HG02973 (cell line): ENCODE measurements around the gene ARL2BP.

Experiments used
- ATAC-seq: cut with Tn5 transposase; IDR thresholded peaks from one replicate; pipeline ENCODE4 v1.9.1; 2021; ENCODE audit warnings: moderate library complexity; ENCODE audit not compliant: unreplicated experiment

Gene ARL2BP

GRCh38 chr16:57235128-57236021 is 9.7 kb upstream of the ARL2BP start:
- no peak for ATAC-seq

GRCh38 chr16:57236022-57236350 is 9.1 kb upstream of the ARL2BP start:
- no peak for ATAC-seq

- no peak for ATAC-seq
Measured at GRCh38 chr16:57238682-57239081, 6.4 kb upstream of the ARL2BP start.

GRCh38 chr16:57239107-57239506 is 6.0 kb upstream of the ARL2BP start:
- ATAC-seq: no peak

- ATAC-seq: no peak
Measured at GRCh38 chr16:57240851-57241250, 4.2 kb upstream of the ARL2BP start.

- no peak for ATAC-seq
Measured at GRCh38 chr16:57242650-57243049, 2.4 kb upstream of the ARL2BP start.

- ATAC-seq: peak; percentile 29
Measured at GRCh38 chr16:57244463-57244766, 644 bp upstream of the ARL2BP start.

- peak; percentile 27 for ATAC-seq
Measured at GRCh38 chr16:57245472-57246113, 534 bp downstream of the ARL2BP start.

GRCh38 chr16:57251352-57251751 is 6.3 kb downstream of the ARL2BP start:
- no peak for ATAC-seq

- no peak for ATAC-seq
Measured at GRCh38 chr16:57252148-57252721, 7.2 kb downstream of the ARL2BP start.

- no peak for ATAC-seq
Measured at GRCh38 chr16:57253466-57253865, 8.4 kb downstream of the ARL2BP start.

- ATAC-seq: no peak
Measured at GRCh38 chr16:57255686-57256415, 10.8 kb downstream of the ARL2BP start.

GRCh38 chr16:57256601-57257395 is 11.7 kb downstream of the ARL2BP start:
- ATAC-seq: no peak

GRCh38 chr16:57257455-57258070 is 12.5 kb downstream of the ARL2BP start:
- ATAC-seq: no peak

GRCh38 chr16:57258226-57258909 is 13.3 kb downstream of the ARL2BP start:
- ATAC-seq: no peak

- no peak for ATAC-seq
Measured at GRCh38 chr16:57258910-57259475, 13.9 kb downstream of the ARL2BP start.

- ATAC-seq: no peak
Measured at GRCh38 chr16:57260294-57260929, 15.4 kb downstream of the ARL2BP start.

- no peak for ATAC-seq
Measured at GRCh38 chr16:57261806-57262205, 16.7 kb downstream of the ARL2BP start.
